NCI-H1092 treated with DMSO at 0.1 percent for 48 hours (cell line): Measurements from ENCODE around the gene TP63.

Experiments used
- DNase-seq: peaks from one replicate; lab custom pipeline; 2025; lab: John Stamatoyannopoulos, UW

TP63 gene

GRCh38 chr3:189780546-189781270, 149.5 kb downstream of the TP63 start:
- DNase-seq, result no peak

GRCh38 chr3:189781415-189781814, 150.2 kb downstream of the TP63 start:
- no peak for DNase-seq

GRCh38 chr3:189786479-189787064, 155.4 kb downstream of the TP63 start:
- DNase-seq, result no peak

GRCh38 chr3:189787191-189787590, 156.0 kb downstream of the TP63 start:
- no peak for DNase-seq

GRCh38 chr3:189787632-189788031, 156.4 kb downstream of the TP63 start:
- no peak for DNase-seq

GRCh38 chr3:189789432-189789831, 158.2 kb downstream of the TP63 start:
- DNase-seq, result no peak

GRCh38 chr3:189790658-189791057, 159.5 kb downstream of the TP63 start:
- no peak for DNase-seq

- no peak for DNase-seq
These were observed 161.1 kb downstream of the TP63 start for GRCh38 chr3:189792046-189792929.

- DNase-seq, result peak; percentile 5
These were observed 163.3 kb downstream of the TP63 start for GRCh38 chr3:189794518-189794917.

GRCh38 chr3:189797103-189797750, 166.0 kb downstream of the TP63 start:
- DNase-seq, result no peak

GRCh38 chr3:189799366-189799765, 168.2 kb downstream of the TP63 start:
- DNase-seq, result no peak

- DNase-seq, result no peak
These were observed 169.2 kb downstream of the TP63 start for GRCh38 chr3:189800436-189800835.

- no peak for DNase-seq
These were observed 172.1 kb downstream of the TP63 start for GRCh38 chr3:189803254-189803653.

GRCh38 chr3:189805375-189806067, 174.3 kb downstream of the TP63 start:
- no peak for DNase-seq

- no peak for DNase-seq
These were observed 175.2 kb downstream of the TP63 start for GRCh38 chr3:189806171-189806951.

GRCh38 chr3:189808246-189809007, 177.2 kb downstream of the TP63 start:
- DNase-seq, result no peak

GRCh38 chr3:189809583-189809982, 178.4 kb downstream of the TP63 start:
- no peak for DNase-seq

GRCh38 chr3:189812806-189813465, 181.7 kb downstream of the TP63 start:
- no peak for DNase-seq

- no peak for DNase-seq
These were observed 182.6 kb downstream of the TP63 start for GRCh38 chr3:189813647-189814240.
